DMS153 treated with DMSO at 0.1 percent for 48 hours (cell line): ENCODE data around the gene ACTR3.

Experiments used
- DNase-seq: peaks from one replicate; lab custom pipeline; 2025; ENCODE audit not compliant: unreplicated experiment; lab: John Stamatoyannopoulos, UW

The ACTR3 gene

DNA sequence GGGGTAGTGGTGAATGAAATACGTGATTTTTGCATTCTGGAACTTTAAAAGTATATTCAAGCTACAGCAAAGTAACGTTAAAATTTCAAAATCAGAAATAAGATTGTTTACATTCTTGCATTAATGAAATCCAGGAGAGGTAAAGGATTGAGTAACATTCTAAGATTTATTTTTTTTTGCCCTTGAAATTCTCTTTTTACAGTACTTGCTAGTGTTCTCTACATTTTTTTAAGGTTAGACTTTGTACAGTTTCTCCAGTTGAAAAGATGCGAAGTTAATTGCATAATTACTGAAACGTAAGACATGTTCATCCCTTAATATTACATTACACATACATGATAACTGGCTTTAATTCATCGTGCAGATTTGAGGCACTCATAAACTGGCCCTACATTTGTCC, 74.5 kb downstream of the ACTR3 start:
- DNase-seq = no peak

DNA sequence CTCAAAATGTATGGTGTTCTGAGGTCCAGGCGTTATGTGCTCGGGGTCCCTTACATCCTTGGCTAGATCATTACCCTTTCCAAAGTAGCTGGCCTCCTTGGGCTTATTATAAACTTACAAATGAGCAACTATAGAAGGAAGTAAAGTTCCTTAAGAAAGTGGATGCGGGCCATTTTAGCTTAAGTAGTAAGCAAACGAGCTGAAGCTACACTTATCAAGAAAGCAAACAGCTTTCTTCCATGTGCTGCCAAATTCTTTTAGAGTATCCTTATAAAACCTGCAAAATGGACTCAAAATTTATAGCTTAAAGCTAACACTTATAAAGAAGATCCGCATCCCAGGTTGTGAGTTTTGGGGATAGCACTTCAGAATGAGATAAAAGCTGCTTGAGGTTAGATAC, 75.3 kb downstream of the ACTR3 start:
- DNase-seq = no peak

DNA sequence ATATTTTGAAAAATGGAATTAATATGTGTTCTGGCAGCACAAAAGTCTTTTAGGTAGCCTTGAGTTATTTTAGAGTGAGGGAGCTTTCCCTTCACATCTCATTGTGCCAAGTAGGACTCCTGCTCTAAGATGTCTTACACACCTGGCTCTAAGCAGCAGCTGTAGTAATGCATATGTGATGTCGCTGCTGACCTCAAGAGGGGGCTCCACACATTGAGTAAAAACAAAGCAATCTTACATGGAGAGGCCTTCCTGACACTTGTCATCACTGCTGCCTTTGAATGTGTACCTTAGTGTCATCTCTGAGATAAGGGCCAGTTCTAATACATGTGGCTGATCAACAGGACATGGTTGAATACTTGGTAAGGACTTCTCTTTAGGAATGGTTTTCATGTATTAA, 75.8 kb downstream of the ACTR3 start:
- no peak for DNase-seq

DNA sequence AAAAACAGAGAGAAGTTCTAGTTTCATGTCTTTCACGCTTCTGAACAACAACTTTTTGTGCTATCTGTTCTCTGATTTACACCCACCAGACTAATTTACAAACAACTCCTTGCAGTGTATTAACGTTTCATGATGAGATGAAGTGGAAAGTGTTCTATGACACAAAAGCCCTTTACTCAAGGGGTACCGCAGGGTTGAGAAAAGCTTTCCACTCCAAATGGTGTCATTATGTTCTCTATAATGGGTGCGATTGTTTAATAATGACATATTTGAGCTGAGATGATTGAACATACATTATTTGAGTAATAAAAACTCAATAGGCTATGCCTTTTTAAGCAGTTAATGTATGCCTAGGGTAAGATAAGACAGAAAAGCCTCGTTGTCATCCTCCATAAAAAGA, 76.3 kb downstream of the ACTR3 start:
- no peak for DNase-seq

DNA sequence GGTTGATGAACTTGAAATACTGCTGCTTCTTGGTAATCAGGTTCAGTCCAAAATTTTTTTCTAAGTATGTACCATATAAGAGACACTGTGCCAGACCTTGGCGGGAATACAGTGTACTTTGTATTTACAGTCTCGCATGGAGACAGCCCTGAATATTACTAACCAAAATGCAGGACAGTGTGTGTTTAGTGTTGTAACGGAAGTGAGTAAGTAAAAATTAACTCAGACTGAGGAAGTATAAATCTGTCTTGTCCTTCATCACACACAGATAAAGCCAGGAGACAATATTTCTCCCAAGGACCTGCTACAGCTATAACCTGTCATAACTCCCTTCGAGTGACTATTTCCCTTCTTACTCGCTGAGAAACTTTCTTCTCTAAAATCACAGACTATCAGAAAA, 76.9 kb downstream of the ACTR3 start:
- no peak for DNase-seq

DNA sequence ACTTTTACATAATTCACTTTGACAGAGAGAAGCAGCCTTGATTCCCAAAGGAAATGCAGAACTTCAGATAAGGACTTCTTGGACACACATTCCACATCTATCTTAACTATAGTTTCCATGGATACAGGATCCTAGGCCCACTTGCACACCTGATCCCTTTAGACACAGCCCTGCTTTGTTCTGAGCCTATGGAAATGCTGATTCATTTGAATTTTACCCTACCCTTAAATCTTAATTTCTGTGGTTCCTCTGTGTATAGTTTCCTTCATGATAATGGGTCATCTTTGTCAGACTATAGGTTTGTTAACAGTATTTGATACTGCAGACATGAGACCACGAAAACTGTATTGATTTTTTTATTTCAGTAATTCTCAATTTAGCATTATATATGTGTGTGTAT, 77.4 kb downstream of the ACTR3 start:
- no peak for DNase-seq

DNA sequence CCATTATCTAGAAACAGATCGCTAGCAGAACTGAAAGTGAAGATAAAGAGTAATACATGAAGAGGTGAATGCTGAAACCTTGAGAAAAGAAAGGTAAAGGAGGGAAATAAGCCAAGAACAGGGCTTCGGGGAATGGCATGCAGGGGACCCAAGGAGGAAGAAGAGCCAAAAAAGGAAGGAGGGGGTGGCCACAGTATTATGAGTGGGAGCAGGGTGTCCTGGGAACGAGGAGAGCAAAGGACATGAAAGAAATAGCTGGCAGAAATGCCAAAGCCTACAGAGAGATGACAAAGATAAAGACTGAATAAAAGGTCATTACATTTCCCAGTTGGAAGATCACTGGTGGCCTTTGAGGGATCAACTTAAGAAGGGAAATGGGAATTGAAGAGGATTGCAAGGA, 82.9 kb downstream of the ACTR3 start:
- no peak for DNase-seq

DNA sequence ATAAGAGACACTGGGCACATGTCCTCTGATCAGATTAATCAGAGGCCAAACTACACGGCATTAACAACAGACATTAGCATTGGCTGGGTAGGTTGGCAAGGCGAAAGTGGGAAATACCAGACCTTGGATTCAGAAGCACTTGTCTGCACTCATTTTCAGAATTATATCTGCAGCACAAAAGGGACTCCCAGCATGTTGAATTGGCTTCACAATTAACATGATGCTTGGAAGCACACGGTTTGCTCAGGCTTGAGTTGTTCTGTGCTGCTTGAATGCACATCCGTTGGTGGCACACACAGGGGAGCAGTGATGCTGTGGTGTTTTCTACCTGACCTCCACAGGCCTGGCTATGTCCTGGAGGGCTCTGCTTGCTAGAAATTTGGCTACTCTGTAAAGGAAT, 83.9 kb downstream of the ACTR3 start:
- no peak for DNase-seq

DNA sequence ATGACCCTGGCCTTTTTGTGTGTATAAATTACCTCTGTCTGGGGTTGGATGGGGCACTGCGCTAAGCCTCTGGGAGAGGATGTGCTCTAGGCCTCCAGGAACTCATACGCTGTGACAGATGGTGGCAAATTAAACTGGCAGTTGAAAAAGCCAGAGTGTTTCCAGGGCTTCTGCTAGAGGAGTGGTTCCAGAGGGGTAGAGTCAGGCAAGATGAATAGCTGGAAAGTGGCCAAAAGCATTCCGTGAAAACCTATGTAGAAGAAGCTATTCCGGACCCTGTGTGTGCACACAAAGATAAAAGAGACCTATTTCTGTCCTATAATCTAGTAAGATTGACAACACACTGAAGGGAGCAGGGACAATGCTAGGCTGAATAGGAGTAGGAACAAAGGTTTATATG, 84.8 kb downstream of the ACTR3 start:
- DNase-seq = no peak

DNA sequence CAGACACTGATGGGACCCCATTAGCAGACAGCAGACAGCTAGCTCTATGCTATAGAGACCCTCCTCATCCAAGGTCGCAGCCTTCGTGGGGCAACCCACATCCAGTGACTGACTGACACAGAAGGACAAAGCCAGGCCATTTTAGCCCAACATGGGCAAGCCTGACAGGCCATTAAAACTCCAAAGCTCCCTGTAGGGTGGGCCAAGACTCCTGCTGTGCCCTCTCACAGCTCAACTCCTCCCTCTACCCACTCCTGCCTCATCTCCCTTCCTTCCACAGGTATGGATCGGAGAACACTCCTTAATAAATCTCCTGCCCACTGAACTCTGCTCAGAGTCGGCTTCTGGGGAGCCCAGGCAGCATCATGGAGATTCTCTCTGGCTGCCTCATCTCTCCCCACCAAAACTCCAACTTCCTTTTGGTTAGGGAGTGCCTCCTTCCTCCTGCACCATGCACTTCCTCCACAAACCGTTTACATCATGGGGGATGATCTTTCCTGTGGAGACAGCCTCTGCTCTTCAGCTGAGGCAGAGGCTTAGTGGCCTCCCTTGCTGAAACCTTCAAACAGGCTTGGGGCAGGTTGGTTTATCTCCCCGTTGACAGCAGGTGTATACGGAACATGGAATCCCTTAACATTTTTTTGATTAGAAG, 86.5 kb downstream of the ACTR3 start:
- no peak for DNase-seq

DNA sequence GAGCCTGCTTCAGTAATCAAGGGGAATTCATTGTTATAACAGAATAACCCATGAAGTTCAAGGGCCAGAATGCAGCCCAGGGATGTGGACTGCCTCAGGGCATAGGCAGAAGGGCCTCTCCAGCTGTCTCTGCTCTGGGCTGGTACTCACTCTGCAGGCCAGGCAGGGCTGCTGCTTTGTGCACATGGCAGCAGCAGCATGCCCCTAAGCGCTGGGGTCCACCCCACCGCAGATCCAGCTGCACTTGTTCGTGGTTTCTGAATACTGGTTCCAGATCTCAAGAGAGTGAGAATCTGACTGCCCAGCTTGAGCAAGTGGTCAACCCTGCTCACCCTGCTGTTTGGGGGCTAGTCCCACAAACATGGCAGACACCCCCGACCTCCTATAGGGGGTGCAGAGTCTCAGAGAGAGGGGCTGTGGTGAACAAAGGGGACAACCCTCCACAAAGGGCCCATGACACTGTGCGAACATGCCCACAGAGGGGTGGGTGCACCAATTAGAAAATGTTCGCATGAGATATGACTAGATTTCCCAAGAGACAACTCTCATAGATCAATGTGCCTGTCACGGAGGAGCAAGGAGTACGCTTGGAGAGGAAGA, 87.3 kb downstream of the ACTR3 start:
- DNase-seq = no peak

DNA sequence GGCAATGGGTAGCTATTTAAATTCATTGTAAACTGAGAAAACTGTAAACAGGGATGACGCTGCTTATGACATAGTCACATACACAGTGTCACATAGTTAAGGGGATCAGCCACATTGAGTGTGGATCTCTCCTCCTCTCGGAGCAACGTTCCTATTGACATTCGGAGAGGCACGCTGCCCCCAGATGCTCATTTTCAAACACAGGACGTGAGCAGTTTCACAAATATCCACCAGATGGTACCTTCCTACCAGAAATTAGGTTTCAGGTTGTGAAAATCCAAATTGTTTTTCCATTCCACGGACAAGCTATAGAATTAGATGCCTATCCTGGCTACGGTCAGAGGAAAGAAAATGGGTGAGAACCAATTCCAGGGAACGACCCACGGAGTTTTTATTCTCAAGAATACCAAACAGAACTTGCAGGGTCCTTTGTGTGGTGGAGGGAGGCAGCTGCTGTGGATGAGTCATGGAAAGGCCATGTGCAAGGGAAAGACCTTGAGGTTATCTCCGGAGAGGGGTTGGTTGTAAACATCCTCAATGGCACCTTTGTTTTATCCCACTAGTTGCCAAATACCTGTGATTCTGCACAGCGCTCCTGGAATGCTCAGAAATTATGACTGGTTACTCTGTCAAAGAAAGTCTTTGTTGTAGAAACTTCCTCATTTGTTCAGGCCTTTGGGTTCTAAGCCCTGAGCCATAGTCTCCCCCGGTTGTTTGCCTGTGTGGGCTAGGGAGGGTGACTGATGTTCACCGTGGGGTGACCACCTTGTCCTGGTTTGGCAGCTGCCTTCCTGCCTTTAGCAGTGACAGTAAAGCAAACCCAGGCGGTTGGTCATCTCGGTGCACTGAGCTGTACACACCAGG, 88.0 kb downstream of the ACTR3 start:
- DNase-seq = peak; percentile 9

DNA sequence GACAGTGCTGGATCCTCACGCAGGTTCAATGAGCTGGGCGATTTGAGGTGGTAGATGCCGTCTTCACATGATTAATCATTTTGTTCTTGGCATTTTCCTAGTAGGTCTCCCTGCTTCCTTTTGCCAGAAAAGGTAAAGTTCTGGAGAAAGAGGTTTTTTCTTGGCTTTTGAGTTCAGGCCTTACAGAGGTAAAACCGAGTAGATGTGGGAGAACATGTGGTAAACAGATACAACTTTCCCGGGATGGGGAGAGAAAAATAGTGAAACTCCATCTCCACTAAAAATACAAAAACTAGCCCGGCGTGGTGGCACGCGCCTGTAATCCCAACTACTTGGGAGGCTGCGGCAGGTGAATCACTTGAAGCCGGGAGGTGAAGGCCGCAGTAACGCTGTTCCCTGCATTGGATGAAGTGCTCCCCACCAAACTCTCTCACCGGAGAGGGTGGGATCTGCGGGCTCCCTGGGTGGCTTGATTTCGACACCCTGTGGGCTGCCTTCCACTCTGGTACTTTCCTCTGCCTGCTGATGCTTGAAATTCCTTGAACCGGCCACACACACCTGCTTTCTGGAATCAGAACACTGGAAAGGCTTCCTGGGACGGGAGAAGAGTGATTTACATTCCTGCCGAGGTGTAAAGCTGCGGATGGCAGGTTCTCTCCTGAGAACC, 88.8 kb downstream of the ACTR3 start:
- DNase-seq = no peak

DNA sequence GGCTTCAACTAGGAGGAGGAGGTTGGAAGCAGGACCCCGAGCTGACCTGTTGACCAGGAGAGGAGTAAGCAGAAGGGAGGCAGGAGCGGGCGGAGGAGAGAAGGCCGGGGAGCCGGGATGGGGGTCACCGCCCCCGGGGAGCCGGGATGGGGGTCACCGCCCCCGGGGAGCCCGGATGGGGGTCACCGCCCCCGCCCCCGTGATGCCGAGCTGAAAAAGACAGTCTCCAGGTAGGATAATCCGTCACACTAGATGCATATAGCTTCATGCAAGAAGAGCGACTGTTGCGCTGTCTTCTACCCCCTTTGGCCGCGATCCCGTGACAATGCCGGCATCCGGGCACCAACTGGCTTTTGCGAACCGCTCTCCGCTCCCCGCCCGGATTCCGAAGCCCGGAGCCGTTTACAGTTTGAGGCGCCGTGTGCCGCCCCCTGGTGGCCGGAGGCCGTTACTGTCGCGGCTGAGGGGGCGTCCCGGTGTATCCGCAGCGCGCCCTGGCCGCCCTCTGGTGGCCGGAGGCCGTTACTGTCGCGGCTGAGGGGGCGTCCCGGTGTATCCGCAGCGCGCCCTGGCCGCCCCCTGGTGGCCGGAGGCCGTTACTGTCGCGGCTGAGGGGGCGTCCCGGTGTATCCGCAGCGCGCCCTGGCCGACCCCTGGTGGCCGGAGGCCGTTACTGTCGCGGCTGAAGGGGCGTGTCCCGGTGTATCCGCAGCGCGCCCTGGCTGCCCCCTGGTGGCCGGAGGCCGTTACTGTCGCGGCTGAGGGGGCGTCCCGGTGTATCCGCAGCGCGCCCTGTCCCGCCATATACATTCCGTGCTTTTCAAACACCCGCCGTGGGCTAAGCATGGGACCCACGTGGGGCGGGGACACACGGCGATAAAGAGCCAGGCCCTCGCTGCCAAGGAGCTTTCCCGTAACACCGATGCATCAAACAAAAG, 89.6 kb downstream of the ACTR3 start:
- DNase-seq = no peak

DNA sequence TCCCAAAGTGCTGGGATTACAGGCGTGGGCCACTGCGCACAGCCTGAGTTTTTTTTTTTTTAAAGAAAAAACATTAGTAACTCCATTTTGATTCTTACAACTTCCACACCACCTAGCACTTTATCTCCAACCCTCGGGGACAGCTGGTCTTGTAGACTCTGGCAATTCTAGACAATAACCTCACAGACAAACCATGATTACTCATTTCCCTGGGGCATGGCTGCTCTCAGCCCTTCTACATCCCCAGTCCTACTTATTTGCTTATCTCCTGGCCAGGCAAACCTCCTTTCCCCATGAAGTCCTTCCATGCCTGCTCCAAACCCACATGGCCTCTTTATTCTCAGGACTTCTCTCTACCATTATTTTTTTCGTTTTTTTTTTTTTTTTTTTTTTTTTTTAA, 91.1 kb downstream of the ACTR3 start:
- DNase-seq = no peak

DNA sequence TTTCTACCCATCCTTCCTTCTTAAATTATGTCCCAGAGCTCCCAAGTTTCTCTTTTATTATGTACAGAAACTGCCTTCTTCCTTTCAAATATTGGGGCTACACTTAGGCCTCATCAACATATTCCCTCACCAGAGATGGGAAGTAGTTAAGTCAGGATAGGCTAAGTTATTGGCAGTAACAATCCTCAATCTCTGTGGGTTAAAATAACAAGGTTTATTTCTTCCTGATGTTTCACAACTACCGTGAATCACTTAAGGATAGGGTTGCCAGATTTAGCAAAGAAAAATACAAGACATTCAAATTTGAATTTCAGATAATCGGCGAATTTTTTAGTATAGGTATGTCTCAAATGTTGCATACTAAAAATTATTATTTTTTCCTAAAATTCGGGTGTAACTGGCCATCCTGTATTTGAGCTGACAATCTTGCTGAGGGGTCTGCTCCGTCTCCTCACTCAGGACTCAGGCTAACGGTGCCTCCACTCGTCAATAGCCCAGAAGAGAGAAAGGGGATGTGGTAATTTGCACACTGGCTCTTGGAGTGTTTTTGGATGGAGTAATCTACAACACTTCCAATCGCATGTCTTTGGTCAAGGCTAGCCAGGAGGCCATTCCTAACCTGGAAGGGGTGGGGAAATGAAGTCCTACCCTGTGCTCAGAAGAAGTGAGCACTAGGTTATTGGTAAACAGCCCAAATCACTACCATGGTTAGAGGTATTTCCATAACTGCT, 91.7 kb downstream of the ACTR3 start:
- no peak for DNase-seq

DNA sequence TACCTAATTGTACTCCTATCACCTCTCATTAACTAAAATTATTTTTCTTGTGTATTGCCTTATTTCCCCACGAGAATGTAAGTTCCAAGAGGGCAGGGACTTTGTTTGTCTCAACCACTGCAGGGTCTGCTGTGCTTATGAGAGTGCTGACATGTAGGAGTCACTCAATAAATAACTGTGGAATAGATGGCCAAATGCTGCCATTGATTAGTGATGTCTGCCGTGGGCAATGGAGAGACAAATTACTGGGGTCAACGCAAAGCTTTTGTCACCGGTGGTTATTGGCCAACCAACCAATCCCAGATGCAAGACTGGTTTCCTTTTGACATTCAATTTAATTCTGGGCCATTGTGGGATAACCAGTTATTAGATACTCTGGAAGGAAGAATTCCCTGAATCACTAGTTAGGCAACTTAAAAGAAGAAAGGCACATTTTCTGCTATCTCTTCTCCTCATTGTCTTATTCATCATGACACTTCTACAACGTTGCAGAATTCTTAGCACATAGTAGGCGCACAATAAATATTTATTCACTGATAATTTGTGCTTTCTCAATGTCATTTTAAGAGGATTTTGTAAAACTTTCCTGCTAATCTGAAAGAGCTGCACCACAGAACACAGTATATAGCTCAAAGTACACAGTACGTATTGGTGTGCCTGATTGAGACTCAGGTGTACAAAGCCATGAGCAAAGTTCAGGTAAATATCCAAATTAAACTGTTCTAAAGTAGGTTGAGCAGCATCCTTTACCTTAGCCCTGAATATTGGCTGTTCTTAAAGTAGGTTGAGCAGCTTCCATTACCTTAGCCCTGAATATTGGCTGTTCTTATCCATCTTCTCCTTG, 95.9 kb downstream of the ACTR3 start:
- DNase-seq = no peak

DNA sequence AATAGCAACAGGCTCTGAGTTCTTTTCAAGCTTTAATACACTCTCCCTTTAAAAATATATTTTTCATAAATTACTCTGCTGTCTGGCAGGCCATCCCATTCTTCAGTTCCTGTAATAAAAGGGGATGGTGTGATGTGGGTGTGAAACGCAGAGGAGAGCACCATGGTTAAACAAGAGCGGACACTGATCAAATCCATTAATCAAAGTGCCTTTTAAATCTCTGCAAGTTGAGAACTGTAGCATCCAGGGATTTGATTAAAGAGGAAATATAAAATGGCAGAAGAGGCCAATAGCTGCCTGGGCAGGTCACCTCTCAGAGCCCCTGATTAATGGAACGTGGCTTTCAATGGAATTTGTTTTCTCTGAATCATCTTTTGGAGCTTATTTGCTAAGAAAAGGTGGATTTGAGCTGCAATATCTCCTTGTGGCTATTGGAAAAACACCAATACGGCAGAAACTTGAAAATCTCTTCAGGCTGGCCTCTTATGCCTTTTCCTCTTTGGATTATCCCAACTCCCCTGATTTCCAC, 96.9 kb downstream of the ACTR3 start:
- DNase-seq = no peak

DNA sequence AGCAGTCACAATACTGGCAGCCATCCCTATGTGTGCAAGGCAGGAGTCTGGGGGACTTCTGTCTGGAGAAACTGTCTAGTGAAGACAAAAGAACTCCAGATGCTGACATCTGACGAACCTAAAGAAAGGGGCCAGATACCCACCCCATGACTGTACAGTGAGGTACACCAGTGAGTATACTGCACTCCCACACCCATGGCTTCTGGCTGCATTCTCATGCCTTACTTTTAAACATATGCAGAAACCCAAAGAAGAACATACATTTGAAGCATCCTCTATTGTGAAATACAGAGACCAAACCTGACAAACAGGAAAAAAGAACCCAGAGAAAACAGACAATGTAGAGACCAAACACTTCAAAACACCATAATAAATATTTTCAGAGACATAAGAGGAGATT, 102.2 kb downstream of the ACTR3 start:
- DNase-seq = no peak
